GM19239 (cell line): ENCODE results near the gene UNG.
"Not testable (repeated sequence)": the region's sequence is repeated elsewhere in the genome, so short reads cannot be mapped to it uniquely, and the experiment has no call there.

ENCODE experiments used
- DNase-seq: peaks from one replicate; pipeline ENCODE4 v3.0.0; 2011; ENCODE audit warnings: low spot score; ENCODE audit not compliant: insufficient read length
- FAIRE-seq: peaks from 2 replicates; lab custom pipeline; 2011; peaks lifted over from hg19 to GRCh38; lab: Jason Lieb, UNC

Gene UNG

DNA sequence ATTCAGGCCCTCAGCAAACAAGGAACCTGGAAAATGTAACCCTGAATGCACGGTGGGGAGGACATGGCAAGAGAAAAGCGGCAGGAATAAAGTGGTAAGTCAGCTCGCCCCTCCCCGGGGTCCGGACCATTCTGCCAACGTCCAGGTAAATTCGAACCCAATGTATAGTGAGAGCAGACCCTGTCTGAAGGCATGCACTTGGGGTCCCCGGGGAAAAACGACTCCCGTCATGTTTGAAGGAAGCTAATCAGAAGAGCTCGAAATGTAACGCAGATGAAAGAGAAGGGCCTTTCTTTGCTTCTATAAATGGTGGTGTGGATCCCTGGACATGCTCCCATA lies 19.2 kb downstream of the UNG start:
- FAIRE-seq = no peak
- no peak for DNase-seq

DNA sequence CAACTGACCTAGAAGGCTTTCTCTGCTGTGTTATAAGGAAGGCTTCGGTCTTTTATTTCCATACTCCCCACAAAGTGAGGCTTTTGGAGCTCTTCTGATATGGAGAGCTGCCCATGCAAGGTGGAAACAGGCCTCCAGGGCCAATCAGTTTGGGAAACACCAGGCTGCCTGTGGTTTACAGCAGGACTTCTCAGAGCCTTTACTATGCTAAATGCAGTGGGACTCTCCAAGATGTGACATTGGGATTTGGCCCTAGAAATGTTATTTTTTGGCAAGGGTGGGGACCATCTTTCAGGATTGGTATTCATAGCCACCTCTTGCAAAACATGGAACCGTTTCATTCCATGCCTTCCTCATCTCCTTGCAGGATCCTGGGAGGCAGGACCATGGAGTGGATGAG lies 22.7 kb downstream of the UNG start:
- DNase-seq (no peak), FAIRE-seq (no peak)

DNA sequence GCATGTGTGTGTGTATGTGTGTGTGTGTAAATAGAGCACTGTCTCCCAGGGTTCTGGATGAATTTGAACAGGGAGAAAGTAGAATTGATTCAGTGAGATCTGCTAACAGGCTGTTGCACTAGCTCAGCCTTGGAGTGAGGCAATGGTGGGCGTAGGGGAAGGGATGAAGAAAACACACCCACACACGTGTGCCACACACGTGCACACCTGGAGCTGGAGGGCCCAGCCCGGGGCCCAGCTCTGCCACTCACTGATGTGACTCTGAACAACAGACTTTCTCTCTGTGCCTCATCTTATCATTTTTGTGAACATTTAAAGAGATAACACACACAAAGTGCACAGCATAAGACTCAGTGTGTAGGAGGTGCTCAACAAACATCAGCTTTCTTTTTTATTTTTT lies 23.2 kb downstream of the UNG start:
- FAIRE-seq (no peak), DNase-seq (no peak)

DNA sequence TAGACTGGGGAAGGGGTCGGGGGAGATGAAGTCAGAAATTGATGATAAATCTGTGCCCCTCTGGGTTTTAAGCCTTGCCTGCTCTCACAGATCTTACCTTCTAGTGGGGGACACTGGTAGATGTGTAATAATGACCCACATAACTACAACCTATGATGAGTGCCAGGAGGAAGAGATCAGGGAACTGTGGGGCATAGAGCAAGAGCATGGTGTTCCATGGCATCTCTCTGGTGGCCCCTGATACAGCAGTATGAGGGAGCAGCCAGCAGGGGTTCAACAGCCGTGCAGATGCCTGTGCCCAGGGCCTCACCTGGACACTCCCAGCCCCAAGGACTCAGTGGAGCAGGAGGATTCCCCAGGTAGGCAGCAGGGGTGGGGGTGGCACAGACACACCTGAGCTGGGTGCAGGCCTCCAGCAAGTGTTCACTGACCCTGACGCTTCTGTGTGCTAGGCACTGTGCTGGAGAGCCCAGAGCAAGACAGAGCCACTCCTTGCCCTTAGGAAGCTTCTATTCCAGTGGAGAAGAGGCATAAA lies 24.0 kb downstream of the UNG start:
- no peak for FAIRE-seq
- no peak for DNase-seq

DNA sequence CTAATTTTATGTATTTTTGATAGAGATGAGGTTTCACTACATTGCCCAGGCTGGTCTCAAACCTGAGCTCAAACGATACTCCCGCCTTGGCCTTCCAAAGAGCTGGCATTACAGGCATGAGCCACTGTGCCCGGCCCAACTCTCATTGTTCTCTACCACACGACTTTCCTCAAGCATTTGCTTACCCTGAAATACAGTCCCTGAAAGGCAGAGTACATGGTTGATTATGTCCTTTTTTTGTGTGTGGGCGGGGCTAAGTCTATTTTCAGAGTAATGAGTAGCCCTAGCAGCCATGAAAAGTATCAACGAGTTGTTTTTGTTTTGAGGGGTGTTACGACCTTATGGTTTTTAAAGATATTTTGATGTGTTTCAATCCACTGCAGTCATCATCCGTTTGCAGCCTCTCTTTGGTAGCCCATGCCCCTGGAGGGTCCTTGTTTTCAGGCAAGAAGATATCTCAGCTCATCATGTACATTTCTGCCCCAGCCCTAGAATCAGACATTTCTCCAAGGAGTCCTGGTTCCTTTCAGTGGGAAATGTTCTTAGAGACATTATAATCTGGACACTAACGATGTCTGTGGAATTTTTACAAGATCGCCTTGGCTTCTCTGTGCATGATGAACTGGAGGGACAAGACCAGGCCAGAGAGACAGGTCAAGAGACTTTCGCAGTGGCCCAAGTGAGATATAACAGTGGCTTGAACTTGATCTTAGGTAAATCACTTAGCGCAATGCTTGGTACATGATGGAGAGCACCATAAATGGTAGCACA lies 27.7 kb downstream of the UNG start:
- FAIRE-seq (no peak), DNase-seq (no peak)

DNA sequence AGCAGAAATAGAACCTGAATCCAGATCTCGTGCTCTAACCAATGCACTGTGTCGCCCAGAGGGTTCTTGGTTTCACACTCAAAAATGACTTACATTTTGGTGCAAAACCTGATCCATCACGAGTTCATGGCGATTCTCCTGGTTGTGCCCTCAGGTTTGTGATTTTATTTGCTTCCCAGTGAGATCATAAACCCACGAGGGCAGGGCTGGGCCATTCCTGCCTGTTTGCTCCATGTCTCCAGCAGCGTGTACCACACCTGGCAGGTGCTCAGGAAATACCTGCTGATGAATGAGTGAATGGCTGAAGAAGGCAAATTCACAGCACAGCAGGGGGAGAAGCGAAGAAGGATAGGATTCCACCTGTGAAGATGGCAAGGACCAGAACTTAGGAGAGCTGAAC lies 28.4 kb downstream of the UNG start:
- DNase-seq (no peak), FAIRE-seq (no peak)

DNA sequence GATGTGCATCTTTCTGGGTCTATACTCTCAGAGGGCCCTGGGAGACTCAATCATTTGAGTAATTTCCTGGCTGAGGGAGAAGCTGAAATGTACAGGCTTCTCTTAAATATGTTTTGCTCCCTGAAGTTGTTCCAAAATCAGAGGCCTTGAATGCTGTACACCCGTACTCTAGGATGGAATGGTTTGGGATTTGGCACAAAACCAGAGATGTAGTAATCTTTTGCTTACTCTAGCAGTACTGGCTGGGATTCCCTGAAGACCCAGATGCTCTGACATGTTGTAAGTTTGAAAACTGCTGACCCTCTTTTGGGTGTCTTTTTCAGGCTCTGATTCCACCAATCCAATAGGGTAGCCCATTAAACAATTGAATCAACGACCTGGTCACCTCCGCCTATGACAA lies 29.4 kb downstream of the UNG start:
- DNase-seq = no peak
- FAIRE-seq = no peak

DNA sequence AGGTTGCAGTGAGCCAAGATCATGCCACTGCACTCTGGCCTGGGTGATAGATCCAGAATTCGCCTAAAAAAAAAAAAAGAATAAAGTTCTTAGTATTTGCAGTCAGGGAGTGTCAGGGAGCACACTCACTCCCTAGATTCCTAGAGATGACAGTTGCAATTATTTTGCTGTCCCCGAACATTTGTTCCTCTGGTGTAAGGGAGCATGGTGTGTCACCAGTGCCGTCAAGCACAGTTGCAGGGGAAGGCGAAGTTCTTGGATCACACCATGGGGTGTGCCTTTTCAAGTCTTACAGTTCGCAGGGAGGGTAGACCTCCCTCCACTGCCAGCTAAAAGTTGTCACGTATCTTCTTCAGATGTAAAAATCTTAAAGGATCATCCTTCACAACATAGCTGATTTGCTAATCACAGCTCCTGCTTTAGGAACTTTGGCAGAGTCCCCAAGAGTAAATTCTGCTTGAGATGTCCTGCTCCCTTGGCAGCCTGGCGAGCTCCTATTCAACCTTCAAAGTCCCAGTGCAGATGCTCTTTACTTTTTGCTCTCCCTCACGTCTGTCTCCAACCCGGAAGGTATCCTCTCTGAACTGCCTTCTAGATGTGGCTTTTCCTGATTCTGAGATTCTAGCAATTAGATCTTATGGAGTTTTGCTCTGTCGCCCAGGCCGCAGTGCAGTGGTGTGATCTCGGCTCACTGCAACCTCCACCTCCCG lies 30.3 kb downstream of the UNG start:
- DNase-seq = no peak
- FAIRE-seq = no peak

DNA sequence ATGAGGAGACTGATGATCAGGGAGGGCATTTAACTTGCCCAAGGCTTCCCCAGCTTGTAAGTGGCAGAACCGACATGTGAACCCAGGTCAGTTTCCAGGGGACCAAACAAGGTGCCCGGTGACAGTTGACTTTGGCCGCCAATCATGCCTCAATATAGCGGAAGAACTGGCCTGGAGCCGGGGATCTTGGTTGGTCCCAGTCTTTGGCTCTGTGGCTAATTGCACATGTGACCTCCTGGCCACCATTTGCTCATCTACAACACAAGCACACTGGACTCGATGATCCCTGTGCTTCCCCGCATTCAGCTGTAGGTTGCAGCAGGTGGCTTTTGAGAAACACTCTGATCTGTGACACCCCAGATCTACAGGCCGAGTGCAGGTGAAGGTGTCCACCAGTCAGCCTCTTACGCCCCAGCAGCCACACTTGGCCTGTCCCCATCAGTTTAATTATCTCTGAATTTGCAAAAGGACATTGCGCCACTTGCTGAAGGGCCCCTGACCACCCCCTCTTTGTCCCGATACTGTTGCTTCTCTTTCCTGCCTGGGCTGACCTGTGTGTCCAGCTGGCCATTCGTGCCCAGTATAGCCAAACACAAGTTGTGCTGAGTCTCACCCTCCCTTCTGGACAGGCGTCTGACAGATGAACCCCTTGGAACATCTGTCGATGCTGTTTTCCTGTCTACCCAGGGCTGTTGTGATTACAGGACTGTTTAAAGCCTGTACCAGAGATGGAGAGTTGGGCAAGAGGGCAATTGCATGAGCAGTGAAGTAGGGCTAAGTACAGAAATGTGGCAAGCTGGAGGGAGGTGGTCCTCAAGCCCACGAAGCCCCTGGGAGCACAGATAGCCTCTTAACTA lies 33.1 kb downstream of the UNG start:
- FAIRE-seq (no peak), DNase-seq (no peak)

DNA sequence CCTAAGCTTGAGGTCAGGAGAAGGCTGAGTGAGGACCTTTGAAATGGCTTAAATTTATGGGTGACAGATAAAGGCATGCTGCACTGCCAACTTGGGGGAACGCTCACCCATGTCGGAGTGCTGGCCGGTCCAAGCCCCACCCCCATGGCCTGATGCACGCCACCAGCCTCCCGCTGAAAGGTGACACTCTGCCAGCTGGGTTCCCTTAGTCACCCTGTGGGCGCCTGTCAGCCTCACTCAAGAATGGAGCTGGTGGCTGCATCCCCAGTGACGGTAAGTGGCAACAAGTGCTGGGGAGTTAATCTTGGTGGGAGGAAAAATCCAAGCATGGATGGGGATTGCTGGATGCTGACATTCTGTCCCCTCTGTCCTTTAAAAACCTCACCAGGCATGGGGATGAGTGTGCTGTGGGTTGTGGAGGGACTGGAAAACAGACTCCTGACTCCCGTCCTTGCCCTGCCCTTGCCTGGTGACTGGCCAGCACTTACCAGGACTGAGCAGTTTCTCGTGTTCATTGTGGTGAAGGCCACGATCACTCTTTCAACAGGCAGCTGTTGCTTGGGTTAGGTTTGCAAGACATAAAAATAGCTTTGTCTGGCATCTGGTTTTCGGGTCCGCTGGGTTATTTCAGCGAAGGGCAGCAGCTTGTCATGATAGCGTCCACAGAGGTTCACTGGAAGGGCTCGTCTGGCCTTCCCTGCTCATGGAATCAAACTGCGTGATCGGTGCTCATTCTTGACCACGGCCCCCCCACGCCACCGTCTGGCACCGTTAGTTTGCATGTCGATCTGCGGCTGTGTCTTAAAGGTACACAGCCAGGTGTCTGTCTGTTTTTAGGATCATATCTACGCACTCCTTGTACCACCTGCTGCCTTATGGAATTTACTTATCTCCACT lies 34.0 kb downstream of the UNG start:
- no peak for DNase-seq

DNA sequence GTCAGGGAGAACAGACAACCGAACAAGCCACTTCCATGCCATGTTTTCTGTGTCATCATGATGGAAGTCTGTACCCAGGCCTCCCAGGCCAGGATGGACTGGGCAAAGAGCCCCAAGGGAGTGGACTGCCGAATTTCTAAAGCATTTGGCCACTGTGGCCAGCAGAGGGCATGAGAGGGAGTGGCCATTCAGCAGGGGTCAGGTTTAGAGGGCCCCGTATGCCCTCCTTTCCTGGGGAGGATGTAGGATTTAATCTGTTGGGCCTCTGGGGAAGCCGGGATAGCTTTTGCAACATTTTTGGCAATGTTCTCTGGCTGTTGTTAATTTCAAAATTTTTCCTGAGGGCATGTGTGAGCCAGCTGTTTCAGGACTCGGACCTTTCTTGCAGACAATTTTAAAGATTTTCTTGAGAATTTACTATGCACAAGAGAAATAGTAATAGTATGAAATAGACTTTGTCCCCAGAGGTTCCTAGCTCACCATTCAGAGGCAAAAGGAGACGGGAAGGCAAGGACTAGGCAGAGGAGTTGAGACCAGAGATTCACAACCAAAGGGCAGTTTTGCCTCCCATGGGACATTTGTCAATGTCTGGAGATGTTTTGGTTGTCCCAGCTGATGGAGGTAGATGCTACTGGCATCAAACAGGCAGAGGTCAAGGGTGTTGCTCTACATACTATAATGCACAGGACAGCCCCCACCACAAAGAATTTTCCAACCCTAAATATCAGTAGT lies 37.0 kb downstream of the UNG start:
- DNase-seq (no peak), FAIRE-seq (no peak)

More for the DNA sequence above, 34.0 kb downstream of the UNG start:
- FAIRE-seq = no peak

DNA sequence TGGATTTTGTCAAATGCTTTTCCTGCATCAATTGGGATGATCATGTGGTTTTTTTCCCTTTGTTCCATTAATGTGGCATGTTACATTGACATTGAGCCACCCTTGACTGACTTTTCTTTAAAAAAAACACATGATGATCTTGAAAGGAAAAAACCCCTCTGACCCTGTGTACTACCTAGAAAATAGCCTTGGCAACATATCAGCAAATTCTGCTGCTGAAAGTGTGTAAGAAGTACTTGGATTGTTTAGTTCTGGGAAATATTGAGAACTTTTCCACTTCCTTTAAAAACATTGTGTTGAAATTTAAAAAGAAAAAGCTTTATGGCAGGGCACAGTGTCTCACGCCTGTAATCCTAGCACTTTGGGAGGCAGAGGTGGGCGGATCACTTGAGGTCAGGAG lies 39.7 kb downstream of the UNG start:
- DNase-seq (no peak), FAIRE-seq (no peak)

DNA sequence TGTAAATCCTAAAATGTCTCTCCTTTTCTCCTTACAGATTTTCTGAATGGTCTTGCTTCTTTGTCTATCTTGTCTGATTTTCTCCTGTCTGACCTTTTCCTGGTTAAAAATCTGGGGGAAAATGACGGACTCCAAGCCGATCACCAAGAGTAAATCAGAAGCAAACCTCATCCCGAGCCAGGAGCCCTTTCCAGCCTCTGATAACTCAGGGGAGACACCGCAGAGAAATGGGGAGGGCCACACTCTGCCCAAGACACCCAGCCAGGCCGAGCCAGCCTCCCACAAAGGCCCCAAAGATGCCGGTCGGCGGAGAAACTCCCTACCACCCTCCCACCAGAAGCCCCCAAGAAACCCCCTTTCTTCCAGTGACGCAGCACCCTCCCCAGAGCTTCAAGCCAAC lies 42.0 kb downstream of the UNG start:
- no peak for DNase-seq
- no peak for FAIRE-seq

DNA sequence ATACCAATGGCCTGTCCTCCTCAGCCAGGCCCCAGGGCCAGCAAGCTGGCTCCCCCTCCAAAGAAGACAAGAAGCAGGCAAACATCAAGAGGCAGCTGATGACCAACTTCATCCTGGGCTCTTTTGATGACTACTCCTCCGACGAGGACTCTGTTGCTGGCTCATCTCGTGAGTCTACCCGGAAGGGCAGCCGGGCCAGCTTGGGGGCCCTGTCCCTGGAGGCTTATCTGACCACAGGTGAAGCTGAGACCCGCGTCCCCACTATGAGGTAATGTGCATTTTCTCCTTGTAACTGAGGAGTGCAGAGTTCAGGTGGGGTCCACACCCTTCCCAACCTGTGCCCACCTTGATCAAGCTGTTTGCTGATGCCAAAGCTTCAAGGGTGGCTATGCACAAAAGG lies 42.4 kb downstream of the UNG start:
- no peak for FAIRE-seq
- no peak for DNase-seq

DNA sequence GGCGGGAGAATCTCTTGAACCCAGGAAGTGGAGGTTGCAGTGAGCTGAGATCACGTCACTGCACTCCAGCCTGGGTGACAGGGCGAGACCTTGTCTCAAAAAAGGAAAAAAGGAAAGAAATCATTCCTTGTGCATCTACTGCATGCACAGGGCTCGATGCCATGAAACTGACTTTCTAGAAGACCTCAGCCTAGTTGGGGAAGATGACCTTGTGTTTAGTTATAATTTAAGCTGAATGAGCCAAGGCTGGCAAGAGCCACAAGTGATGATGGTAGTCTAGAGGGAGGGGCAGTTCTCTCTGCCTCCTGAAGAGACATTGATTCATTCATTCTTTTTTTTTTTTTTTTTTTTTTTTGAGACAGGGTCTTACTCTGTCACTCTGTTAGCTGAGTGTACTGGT lies 43.2 kb downstream of the UNG start:
- no peak for FAIRE-seq
- DNase-seq = no peak

DNA sequence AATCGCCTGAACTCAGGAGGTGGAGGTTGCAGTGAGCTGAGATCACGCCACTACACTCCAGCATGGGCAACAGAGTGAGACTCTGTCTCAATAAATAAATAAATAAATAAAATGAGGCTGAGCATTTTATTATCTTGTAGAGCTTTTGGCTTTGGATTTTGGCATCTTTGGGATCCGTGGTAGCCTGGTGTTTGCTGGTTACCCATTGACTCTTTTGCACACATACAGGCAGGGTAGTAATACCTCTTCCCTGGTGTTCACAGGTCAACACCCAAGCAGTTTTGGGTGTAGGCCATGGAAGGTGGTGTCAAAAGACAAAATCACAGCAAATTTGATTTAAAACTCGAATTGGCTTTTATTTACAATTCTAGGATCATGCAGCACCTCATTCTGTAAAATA lies 46.8 kb downstream of the UNG start:
- DNase-seq = no peak
- FAIRE-seq = no peak

DNA sequence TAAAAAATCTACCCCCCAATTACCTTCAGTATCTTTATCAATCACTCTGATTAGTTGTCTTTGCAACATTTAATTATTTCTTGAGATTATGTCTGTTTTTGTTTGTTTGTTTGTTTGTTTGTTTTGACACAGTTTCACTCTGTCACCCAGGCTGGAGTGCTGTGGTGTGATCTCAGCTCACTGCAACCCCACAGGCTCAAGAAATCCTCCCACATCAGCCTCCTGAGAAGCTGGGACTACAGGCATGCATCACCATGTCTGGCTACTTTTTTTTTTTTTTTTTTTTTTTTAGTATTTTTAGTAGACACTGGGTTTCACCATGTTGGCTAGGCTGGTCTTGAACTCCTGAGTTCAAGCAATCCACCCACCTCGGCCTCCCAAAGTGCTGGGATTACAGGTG lies 49.7 kb downstream of the UNG start:
- FAIRE-seq, DNase-seq: not testable (repeated sequence)

DNA sequence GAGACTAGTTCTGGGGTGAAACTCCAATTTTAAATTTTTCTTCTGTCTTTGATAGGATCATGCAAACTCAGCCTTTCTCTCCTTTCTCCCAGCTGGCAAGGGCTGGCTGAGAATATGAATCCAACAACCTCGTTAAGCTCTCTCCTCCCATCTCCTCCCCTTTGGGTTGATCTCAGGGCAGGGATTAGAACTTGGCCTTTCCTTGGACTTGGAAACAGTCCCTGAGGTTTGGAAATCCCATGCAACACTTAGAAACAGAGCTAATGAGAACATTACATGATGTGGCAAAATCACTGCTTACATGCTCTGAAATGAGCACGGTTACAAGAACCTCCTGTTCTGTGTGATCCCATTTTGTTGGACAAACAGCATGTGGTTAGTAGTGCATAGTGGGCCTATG lies 50.6 kb downstream of the UNG start:
- FAIRE-seq (no peak), DNase-seq (no peak)

DNA sequence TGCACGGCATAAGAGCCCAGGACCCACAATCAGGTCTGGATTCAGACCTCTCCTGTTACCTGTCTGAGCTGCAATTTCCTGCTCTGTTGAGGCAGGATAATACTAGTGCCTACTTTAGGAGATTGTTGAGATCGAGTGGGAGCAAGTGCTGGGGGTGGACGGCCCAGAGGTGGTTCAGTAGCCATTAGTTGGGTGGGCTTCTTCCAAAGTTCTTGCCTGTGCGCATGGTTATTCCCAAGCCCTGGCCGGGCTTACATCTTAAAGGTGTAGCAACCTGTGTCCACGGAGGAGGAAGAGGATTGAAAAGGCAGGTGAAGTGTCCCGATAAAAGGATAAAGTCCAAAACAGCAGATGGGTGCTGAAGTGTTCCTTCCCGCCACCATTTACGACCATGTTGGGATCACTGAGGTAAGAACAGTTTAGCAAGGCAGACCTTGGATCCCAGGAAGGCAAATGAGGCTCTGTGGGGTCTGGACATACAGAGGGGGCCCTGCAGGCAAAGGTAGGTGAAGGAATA lies 52.8 kb downstream of the UNG start:
- DNase-seq = no peak
- no peak for FAIRE-seq
